K562 (cell line): ENCODE results near the gene PLEKHH2. TPM values are rescaled to one million over a fixed set of nuclear protein-coding genes. Genes with fewer than 3 reads are reported as not detected.

Source experiments
- CBFA2T3 ChIP-seq: fragments of 450-650 bp; IDR thresholded peaks from 2 replicates; pipeline ENCODE4 v1.6.1; 2017
- CEBPB ChIP-seq: fragments of 450-650 bp; IDR thresholded peaks from 2 replicates; pipeline ENCODE4 v1.6.1; 2016; ENCODE audit warnings: missing genetic modification characterization, missing compliant biosample characterization
- CHD4 ChIP-seq: fragments of 200-600 bp; sonication (generic); IDR thresholded peaks from 3 replicates; pipeline ENCODE4 v1.6.1; 2012; ENCODE audit warnings: low read depth, mild to moderate bottlenecking, mixed read lengths, low read length, inconsistent platforms; ENCODE audit not compliant: insufficient read depth, insufficient replicate concordance, poor library complexity, severe bottlenecking
- EHMT2 ChIP-seq: fragments of 450-650 bp; IDR thresholded peaks from 2 replicates; pipeline ENCODE4 v1.6.1; 2018; ENCODE audit warnings: antibody characterized with exemption
- EP300 ChIP-seq: IDR thresholded peaks from 2 replicates; pipeline ENCODE4 v1.6.1; 2012; ENCODE audit warnings: low read length, improper control_type of control experiment
- ETS2 ChIP-seq: IDR thresholded peaks from 2 replicates; pipeline ENCODE4 v1.6.1; 2016; ENCODE audit warnings: borderline replicate concordance, missing genetic modification characterization, mild to moderate bottlenecking, moderate library complexity, missing compliant biosample characterization; ENCODE audit not compliant: poor library complexity, severe bottlenecking
- FOXA3 ChIP-seq, 2 experiments: fragments of 450-650 bp in 1 of 2; sonication (generic) in 1 of 2; formaldehyde crosslinking; IDR thresholded peaks in 1 of 2; conservative IDR thresholded peaks in 1 of 2; 2 replicates each; pipeline versions ENCODE4 v1.4.0 to v1.8.0; 2020 to 2022; ENCODE audit warnings: mild to moderate bottlenecking in 2 of 2, missing genetic modification reagents in 1 of 2
- GTF2A2 ChIP-seq: IDR thresholded peaks from 2 replicates; pipeline ENCODE4 v1.6.1; 2016; ENCODE audit warnings: mild to moderate bottlenecking, missing genetic modification characterization, missing compliant biosample characterization
- HMG20A ChIP-seq: fragments of 450-650 bp; formaldehyde crosslinking; conservative IDR thresholded peaks from 2 replicates; pipeline ENCODE4 v1.4.0; 2020; ENCODE audit warnings: mild to moderate bottlenecking, mixed read lengths
- KAT8 ChIP-seq: fragments of 450-650 bp; IDR thresholded peaks from 2 replicates; pipeline ENCODE4 v1.6.1; 2016; ENCODE audit warnings: low read depth, mild to moderate bottlenecking
- MCM3 ChIP-seq: fragments of 450-650 bp; IDR thresholded peaks from 2 replicates; pipeline ENCODE4 v1.6.1; 2016
- MXI1 ChIP-seq: IDR thresholded peaks from 2 replicates; pipeline ENCODE4 v1.6.1; 2011; ENCODE audit warnings: low read depth, mild to moderate bottlenecking, improper control_type of control experiment, low read length
- MYNN ChIP-seq, 2 experiments: sonication (generic); formaldehyde crosslinking in 1 of 2; IDR thresholded peaks; 2 replicates each; pipeline versions ENCODE4 v1.5.0 to v1.6.1; 2016 to 2020; ENCODE audit warnings: antibody characterized with exemption in 1 of 2, missing genetic modification reagents in 1 of 2
- NR2C2 ChIP-seq, 2 experiments: fragments of 200-800 bp in 1 of 2; sonication (Bioruptor generic) in 1 of 2; sonication (generic) in 1 of 2; formaldehyde crosslinking in 1 of 2; IDR thresholded peaks; 2 replicates each; pipeline versions ENCODE4 v1.6.1 to v1.8.0; 2016 to 2022; ENCODE audit warnings: mild to moderate bottlenecking in 1 of 2, missing compliant biosample characterization in 1 of 2, missing genetic modification characterization in 1 of 2, missing genetic modification reagents in 1 of 2
- NR2F6 ChIP-seq: fragments of 450-650 bp; formaldehyde crosslinking; IDR thresholded peaks from 2 replicates; pipeline ENCODE4 v1.4.0; 2020; ENCODE audit warnings: mild to moderate bottlenecking
- ZBTB1 ChIP-seq: sonication (generic); formaldehyde crosslinking; IDR thresholded peaks from 2 replicates; pipeline ENCODE4 v1.8.1; 2023; ENCODE audit warnings: missing genetic modification reagents, low read depth, mild to moderate bottlenecking, borderline replicate concordance
- ZNF133 ChIP-seq: fragments of 250-450 bp; sonication (Bioruptor Pico); IDR thresholded peaks from 2 replicates; pipeline ENCODE4 v1.4.0; 2020; ENCODE audit warnings: mild to moderate bottlenecking
- ZNF444 ChIP-seq: fragments of 250-450 bp; sonication (Bioruptor Pico); IDR thresholded peaks from 2 replicates; pipeline ENCODE4 v1.4.0; 2020; ENCODE audit warnings: mild to moderate bottlenecking, moderate library complexity
- ZNF780A ChIP-seq: fragments of 250-450 bp; sonication (Bioruptor Pico); IDR thresholded peaks from 2 replicates; pipeline ENCODE4 v1.5.0; 2021; ENCODE audit warnings: mild to moderate bottlenecking
- polyA plus RNA-seq, 8 experiments: library from polyadenylated mRNA; depleted of rRNA in 4 of 8; stranded (reverse) in 5 of 8; unstranded in 3 of 8; fragments of >200 nt; fragmentation: Nextera tagmentation in 2 of 8; fragmentation: Illumina TruSeq in 1 of 8; extraction: Ambion mirVana in 2 of 8; extraction: Trizol in 1 of 8; gene quantifications; 2 replicates each; pipeline versions ENCODE4 v1.2.1 to v1.2.3, GENCODE V29; 2011 to 2014; ENCODE audit warnings: inconsistent platforms in 1 of 8, missing spikeins in 1 of 8
- total RNA-seq, 7 experiments: library from RNA; depleted of rRNA in 6 of 7; stranded (reverse); fragments of >200 nt in 6 of 7; fragmentation: Illumina TruSeq in 2 of 7; extraction: Trizol in 2 of 7; gene quantifications; 2 replicates each; pipeline versions ENCODE4 v1.2.1 to v1.2.3, GENCODE V29; 2011 to 2021; ENCODE audit warnings: low replicate concordance in 1 of 7
- TF ChIP-seq, protein P1 (sequence below): IDR thresholded peaks from 3 replicates; pipeline ENCODE4 v1.6.1; 2011; ENCODE audit warnings: borderline replicate concordance, mild to moderate bottlenecking; ENCODE audit not compliant: insufficient read length, insufficient read depth
- TF ChIP-seq, protein P2 (sequence below): IDR thresholded peaks from 2 replicates; pipeline ENCODE4 v1.6.1; 2014; ENCODE audit warnings: antibody characterized with exemption
- TF ChIP-seq, protein P3 (sequence below): fragments of 250-450 bp; sonication (Bioruptor Pico); IDR thresholded peaks from 2 replicates; pipeline ENCODE4 v1.5.0; 2021
- TF ChIP-seq, protein P4 (sequence below), 2 experiments: IDR thresholded peaks; 2 replicates each; pipeline ENCODE4 v1.6.1; 2011; ENCODE audit warnings: borderline replicate concordance in 1 of 2, control low read depth in 1 of 2, low read depth in 1 of 2, low read length in 1 of 2, mild to moderate bottlenecking in 1 of 2, mixed read lengths in 1 of 2, moderate library complexity in 1 of 2; ENCODE audit not compliant: insufficient read depth in 1 of 2, insufficient read length in 1 of 2, poor library complexity in 1 of 2, severe bottlenecking in 1 of 2; ENCODE audit errors: extremely low read depth in 1 of 2

PLEKHH2 gene
- total and polyA plus RNA-seq, 9 of the 15 experiments (the other 6 are each of a cell fraction or from before 2014, with no cell fraction given), result 0.77 to 13.5 (median 2.7) TPM

DNA sequence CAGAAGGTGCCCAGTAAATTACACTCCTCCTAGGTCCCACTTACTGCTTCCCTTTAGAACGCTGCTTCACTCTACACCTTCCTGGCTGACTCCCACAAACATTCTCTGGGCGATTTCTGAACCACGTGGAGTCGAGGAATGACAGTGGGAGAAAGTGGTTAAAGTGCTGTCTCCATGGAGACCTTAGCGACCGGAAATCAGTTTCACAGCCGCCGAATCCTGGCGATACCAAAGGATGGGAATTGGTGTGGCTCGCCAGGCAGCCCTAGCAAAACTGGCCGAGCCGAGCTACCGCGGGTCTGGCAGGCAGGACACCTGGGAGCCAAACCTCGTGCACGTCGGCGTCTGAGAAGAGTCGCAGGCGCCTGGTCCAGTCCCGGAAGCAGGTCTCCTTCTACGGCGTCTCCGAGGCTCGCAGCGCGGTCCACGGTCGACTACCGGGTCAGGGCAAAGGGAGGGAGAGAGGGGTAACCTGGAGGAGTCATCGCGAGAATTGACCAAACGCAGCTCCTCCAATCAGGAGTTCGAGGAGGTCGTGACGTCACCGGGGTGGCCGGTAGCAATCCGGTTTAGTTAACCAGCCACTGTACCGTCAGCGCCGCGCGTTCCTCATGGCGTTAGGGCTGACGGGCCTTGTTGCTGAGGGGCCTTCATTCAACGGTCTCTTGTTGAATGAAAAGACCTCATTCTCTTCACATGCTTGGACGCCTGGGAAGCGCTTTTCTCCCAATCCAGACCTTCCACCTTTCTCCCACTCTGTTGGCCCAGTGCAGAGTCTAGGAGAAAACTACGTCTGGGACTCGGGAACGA lies 41.3 kb upstream of the PLEKHH2 start, which contains the start of gene THADA (continued):
- peak; percentile 67; the same call in 1 of the 2 replicates for TF ChIP-seq MYNN (IDR thresholded peaks at IDR 0.05)
- no peak for TF ChIP-seq MYNN (CRISPR knock-in tag; IDR thresholded peaks at IDR 0.05)
- TF ChIP-seq NR2F6 (CRISPR knock-in tag), result no peak
- TF ChIP-seq EHMT2, result no peak
- no peak for TF ChIP-seq ZNF444 (CRISPR knock-in tag)
- TF ChIP-seq CHD4, result no peak
- no peak for TF ChIP-seq HMG20A
- peak; percentile 99 for TF ChIP-seq MXI1
- no peak for TF ChIP-seq ZNF780A (CRISPR knock-in tag)
- TF ChIP-seq, protein P1, sequence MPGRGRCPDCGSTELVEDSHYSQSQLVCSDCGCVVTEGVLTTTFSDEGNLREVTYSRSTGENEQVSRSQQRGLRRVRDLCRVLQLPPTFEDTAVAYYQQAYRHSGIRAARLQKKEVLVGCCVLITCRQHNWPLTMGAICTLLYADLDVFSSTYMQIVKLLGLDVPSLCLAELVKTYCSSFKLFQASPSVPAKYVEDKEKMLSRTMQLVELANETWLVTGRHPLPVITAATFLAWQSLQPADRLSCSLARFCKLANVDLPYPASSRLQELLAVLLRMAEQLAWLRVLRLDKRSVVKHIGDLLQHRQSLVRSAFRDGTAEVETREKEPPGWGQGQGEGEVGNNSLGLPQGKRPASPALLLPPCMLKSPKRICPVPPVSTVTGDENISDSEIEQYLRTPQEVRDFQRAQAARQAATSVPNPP, result no peak
- no peak for TF ChIP-seq ETS2 (tag)
- peak; percentile 98 for TF ChIP-seq NR2C2 (CRISPR knock-in tag; IDR thresholded peaks at IDR 0.05)
- TF ChIP-seq NR2C2 (tag; IDR thresholded peaks at IDR 0.05), result peak; percentile 100
- TF ChIP-seq, protein P2, sequence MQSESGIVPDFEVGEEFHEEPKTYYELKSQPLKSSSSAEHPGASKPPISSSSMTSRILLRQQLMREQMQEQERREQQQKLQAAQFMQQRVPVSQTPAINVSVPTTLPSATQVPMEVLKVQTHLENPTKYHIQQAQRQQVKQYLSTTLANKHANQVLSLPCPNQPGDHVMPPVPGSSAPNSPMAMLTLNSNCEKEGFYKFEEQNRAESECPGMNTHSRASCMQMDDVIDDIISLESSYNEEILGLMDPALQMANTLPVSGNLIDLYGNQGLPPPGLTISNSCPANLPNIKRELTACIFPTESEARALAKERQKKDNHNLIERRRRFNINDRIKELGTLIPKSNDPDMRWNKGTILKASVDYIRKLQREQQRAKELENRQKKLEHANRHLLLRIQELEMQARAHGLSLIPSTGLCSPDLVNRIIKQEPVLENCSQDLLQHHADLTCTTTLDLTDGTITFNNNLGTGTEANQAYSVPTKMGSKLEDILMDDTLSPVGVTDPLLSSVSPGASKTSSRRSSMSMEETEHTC, result no peak; the same call in 1 of the 2 replicates
- TF ChIP-seq CBFA2T3, result no peak
- no peak for TF ChIP-seq KAT8
- TF ChIP-seq ZNF133, result no peak
- no peak for TF ChIP-seq MCM3
- 0 out of 4 replicates have a peak, but pooled peaks of 1 of the 2 experiments have one; percentile 84 for TF ChIP-seq FOXA3 (CRISPR knock-in tag; conservative IDR thresholded peaks at IDR 0.05 in 1 of 2, IDR thresholded peaks at IDR 0.05 in 1 of 2)
- TF ChIP-seq GTF2A2, result no peak
- no peak; the same call in 1 of the 2 replicates for TF ChIP-seq ZBTB1
- TF ChIP-seq, protein P3, sequence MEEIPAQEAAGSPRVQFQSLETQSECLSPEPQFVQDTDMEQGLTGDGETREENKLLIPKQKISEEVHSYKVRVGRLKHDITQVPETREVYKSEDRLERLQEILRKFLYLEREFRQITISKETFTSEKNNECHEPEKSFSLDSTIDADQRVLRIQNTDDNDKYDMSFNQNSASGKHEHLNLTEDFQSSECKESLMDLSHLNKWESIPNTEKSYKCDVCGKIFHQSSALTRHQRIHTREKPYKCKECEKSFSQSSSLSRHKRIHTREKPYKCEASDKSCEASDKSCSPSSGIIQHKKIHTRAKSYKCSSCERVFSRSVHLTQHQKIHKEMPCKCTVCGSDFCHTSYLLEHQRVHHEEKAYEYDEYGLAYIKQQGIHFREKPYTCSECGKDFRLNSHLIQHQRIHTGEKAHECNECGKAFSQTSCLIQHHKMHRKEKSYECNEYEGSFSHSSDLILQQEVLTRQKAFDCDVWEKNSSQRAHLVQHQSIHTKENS (CRISPR knock-in tag), result no peak
- TF ChIP-seq EP300, result no peak
- no peak for TF ChIP-seq CEBPB (tag)
- TF ChIP-seq, protein P4, sequence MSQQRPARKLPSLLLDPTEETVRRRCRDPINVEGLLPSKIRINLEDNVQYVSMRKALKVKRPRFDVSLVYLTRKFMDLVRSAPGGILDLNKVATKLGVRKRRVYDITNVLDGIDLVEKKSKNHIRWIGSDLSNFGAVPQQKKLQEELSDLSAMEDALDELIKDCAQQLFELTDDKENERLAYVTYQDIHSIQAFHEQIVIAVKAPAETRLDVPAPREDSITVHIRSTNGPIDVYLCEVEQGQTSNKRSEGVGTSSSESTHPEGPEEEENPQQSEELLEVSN (IDR thresholded peaks at IDR 0.05; ENCODE audit: borderline replicate concordance in 1 of 2, extremely low read depth in 1 of 2, insufficient read depth in 1 of 2, insufficient read length in 1 of 2, low read depth in 1 of 2, low read length in 1 of 2, poor library complexity in 1 of 2, severe bottlenecking in 1 of 2), result peak in 1 of 2 experiments; percentile 67
